NOMO-1 treated with dmso at 0.1 percent for 144 hours (cell line): ENCODE data around the gene NELFB.
"Not testable (repeated sequence)": the region's sequence is repeated elsewhere in the genome, so short reads cannot be mapped to it uniquely, and the experiment has no call there.

ENCODE experiments used
- DNase-seq: peaks from one replicate; lab custom pipeline; 2025; ENCODE audit not compliant: unreplicated experiment; lab: John Stamatoyannopoulos, UW

The NELFB gene

DNA sequence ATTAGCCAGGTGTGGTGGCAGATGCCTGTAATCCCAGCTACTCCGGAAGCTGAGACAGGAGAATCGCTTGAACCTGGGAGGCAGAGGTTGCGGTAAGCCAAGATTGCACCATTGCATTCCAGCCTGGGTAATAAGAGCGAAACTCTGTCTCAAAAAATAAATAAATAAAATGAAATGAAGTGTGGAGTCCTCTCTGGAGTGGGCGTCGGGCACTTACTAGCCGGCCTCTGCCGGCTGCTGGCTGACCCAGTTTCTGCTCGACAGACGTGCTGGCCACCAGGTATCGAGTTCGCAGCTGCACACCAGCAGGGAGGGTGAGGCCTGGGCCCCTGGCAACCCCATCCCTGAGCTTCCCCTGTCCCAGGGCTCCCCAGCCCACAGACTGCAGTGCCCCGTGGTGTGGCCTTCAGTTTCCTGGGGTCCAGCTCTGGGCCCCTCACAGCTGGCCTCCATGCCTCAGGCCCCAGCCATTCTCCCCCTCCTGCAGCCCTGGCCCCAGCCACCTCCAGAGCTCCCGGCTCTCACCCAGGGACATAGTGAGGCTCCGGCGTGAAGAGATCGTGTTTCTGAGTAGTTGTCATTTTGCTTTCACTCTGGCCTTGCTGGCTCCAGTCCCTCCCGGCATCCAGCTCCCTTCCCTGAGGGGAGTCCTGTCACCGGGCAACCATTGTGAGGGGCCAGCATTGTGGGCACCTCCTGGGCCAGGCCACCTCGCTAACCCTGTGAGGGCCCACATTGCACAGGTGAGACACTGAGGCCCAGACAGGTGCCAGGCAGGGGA, 7.8 kb upstream of the NELFB start:
- DNase-seq, result no peak

DNA sequence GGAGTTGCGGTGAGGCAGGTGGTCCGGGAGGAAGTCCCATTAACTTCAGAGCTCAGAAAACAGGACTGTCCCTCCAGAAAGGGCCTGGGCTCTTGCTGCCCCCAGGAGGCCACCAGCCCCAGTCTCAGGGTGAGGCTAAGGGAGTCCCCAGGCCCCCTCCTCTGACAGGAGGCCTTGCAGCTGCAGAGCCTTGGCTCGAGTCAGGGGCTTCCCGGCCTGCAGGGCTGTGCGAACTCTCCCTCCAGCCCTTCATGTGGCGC, 7.3 kb upstream of the NELFB start:
- no peak for DNase-seq

DNA sequence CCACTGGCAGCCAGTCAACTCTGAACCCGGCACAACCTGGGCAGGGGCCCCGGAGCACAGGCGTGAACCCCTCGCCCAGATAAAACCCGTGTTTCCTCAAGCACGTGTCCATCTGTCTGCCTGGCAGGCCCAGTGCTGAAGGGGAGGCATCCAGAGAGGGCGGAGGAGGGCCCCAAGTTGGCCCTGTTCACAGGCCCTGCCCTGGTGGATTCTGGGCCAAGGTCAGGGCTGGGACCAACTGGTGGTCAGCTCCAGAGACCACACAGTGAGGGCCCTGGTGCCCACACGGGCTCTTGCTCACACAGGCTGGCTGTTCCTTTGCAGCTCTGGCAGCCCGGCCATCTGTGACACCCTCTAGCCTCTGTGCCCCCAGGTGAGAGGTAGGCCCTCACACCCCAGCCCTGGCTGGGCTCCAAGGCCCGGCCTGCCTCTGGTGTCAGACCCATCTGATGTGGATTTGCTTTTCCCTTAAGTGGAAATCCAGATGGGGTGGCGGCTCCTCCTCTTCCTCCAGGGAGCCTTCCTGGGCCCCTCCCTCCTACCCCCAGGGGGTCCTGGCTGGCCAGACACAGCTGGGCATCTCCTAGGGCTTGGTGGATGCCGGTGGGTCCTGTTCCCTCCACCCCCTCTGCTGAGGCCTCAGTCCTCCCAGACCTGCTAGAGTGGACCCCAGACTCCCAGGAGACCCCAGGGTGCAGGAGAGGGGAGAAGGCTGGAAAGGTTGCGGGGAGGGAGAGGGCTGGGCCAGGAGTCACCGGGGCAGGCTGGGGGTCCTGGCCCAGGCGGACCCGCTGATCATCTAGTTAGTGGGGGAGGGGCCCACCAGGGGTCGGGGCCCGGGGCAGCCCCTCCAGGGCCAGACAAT, 4.6 kb upstream of the NELFB start:
- DNase-seq, result no peak

DNA sequence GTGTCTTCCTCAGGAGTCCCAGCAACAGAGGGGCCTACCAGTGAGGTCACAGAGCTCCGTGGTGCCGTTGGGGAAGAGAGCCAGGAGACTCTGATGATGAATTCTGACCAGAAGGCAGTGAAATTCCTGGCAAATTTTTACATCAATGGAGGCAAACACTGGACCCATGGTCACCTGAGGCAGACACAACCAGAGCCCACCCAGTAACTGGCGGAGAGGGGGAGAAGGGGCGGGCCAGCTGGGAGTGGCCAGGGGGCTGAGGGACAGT, 4.0 kb upstream of the NELFB start, which contains the start of gene STPG3:
Gene STPG3 (plus strand): TSS at position 93 of the 268 bp plus-strand sequence. CDS start 1 bp downstream, at position 94.
- no peak for DNase-seq

DNA sequence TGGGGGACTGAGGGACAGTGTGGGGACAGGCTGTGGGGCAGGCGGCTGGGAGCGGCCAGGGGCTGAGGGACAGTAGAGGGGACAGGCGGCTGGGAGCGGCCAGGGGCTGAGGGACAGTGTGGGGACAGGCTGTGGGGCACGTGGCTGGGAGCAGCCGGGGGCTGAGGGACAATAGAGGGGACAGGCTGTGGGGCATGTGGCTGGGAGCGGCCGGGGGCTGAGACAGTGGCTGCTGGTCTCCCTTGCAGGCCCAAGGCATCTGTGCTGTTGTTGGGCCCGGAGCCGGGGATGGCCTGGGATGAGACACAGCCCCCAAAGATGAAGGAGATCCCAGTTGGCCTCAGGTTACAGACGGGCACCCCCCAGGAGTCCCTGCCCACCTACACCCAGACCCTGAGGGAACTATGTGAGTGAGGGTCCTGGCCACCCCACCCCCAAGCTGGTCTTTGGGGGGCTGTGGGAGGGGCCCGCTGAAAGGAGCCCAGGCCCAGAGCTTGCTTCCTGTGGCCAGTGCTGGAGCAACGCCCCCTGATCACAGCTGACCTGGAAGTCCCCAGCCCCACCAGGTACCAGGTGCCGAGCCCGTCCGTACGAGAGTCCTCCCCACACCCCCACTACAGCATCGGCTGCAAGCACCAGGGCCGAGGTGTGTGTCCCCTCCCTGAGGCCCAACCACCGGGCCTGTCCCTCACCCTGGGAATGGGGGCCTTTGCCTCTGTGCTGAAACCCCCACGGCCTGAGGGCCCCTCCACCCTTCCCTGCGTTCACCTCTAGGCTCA, 3.4 kb upstream of the NELFB start:
- no peak for DNase-seq

DNA sequence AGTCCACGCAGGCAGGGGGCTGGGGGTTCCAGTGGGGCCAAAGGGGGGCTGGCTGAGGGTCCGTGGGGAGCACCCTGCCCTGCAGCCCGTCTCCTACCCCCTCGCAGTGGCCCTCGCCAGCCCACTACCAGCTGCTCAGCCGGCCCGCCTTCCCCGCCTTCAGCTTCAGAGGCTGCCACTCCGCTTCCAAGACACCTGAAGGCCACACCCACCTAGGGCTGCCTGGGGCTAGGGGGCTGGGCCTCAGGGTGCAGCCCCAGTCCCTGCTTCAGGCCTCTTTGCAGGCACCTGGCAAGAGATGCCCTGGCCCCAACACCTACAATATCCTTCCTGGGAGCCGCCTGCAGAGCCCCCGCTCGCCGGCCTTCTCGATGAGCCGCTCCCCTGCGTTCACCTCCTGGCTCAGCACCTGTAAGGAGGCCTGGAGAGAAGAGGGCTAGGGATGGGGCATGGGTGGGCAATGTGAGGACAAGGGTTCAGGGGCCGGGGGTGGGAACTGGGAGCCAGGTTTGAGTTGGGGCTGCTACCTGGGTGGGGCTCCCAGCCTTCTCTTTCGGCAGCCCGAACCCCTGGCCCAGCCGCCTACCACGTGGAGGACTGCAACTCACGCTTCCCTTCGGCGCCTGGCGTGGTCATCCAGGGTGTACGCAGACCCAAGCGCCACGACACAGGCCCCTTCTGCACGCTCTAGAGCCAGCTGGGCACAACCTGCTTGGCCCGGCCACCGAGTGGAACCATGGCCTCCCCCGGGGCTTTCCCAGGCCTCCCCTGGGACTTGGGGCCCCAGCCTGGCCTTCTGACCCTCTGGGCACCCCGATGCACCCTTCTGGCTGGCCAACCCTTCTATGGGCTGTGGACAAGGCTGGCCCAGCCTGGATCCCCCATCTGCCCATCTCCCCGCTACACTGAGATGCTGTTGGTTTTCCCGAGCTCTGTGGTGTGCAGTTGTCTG, 2.3 kb upstream of the NELFB start:
- DNase-seq, result no peak

DNA sequence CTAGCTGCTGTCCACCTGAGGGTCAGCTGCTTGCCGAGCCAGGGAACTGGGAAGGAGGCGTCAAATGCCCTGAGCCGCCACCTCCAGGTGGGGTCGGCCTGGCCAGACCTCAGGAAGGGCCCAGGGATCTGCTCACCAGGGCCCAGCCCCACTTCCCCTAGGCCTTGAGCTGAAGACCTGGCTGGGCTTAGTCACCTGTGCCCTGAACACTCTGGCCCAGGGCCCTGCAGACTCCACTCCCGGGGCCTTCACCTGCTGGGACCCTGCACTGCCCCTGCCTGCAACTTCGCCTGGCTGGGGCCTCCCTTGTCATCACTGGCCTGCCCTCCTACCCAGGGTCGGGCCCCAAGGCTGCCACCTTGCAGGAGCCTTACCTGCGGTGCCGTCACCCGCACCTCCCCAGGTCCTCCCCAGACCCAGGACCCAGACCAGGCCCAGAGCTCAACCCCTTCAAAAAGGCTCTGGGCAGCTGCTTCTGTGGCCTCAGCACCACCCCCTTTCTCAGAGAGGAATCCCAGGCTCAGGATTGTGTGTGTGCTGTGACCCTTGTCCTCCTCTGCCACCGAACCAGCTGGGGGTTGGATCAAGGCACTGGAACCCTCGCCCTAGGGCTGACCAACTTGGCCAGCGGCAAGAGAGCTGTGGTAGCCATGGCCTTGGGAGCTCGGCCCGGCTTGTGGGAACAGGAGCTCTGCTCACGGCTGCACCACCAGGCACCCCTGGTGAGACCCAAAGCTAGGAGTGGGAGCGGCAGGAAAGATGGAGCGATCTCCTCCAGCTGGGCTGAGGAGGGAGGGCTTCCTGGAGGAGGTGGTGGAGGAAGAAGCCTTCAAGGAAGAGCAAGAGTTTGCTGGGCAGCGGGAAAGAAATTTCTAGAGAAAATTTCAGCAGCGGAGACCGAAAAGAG, 1.2 kb upstream of the NELFB start:
- no peak for DNase-seq

DNA sequence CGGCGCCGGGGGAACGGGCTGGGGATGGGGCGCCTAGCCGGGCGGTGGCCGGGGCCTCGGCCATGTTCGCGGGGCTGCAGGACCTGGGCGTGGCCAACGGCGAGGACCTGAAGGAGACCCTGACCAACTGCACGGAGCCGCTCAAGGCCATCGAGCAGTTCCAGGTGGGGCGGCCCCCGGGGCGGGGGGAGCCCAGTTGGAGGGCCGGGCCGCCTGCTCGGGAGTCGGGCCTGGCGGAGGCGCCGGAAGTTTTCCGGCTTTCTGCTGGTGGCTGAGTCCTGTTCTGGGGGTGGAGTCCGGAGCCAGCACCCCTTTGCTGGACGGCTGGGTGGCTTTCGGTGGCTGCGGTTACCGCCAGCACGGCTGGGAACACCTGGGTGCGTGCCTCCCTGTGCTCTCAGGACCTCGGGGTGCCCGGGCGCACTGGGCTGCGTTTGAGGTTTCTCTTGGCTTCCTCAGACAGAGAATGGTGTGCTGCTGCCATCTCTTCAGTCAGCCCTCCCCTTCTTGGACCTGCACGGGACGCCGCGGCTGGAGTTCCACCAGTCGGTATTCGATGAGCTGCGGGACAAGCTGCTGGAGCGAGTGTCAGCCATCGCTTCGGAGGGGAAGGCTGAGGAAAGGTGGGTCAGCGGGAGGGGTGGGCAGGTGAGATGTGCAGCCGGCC, 454 bp downstream of the NELFB start:
- no peak for DNase-seq

DNA sequence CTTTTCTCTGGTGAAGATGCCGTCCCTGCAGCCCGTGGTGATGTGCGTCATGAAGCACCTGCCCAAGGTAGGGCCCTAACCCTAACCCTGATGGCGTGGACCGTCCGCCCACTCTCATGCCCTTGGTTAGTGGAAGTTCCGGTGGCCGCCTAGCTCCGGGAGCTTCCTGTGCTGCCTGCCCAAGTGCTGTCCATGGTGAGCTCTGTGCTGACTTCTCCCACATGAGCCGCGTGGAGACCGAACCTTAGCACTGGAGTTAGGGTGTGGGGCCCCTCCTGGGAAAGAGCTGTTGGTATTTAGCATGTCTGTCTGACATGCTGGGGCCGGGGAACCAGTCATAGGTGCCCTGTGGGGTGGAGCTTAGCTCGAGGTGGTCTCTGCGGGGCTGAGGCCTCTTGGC, 1.2 kb downstream of the NELFB start:
- DNase-seq, result no peak

DNA sequence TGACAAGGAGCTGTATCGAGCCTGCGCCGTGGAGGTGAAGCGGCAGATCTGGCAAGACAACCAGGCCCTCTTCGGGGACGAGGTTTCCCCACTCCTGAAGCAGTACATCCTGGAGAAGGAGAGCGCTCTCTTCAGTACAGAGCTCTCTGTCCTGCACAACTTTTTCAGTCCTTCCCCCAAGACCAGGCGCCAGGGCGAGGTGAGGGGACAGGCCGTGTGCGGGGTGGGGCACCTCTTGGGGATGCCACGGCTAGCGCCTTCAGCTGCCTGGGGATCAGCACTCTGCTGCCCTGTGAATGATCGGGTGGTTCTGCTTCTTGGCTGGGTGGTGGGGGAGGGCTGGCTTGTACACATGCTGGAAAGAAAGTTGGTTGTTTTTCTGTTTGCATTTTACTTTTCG, 1.7 kb downstream of the NELFB start:
- no peak for DNase-seq

DNA sequence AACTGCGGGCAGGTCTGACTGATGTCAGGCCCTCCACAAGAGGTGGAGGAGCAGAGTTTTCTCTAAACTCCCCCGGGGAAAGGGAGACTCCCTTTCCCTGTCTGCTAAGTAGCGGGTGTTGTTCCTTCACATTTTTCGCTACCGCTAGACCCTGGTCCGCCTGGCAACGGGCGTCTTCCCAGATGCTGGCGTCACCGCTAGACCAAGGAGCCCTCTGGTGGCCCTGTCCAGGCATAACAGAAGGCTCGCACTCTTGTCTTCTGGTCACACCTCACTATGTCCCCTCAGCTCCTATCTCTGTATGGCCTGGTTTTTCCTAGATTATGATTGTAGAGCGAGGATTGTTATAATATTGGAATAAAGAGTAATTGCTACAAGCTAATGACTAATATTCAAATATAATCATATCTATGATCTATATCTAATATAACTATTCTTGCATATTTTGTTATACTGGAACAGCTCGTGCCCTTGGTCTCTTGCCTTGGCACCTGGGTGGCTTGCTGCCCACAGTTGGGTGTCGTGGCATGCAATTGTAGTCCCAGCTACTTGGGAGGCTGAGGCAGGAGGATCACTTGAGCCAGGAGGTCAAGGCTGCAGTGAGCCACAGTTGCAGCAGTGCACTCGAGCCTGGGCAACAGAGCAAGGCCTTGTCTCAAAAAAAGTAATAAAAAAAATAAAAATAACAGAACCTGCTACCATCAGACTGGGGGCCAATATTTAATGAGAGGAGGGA, 7.2 kb downstream of the NELFB start:
- not testable (repeated sequence) for DNase-seq

DNA sequence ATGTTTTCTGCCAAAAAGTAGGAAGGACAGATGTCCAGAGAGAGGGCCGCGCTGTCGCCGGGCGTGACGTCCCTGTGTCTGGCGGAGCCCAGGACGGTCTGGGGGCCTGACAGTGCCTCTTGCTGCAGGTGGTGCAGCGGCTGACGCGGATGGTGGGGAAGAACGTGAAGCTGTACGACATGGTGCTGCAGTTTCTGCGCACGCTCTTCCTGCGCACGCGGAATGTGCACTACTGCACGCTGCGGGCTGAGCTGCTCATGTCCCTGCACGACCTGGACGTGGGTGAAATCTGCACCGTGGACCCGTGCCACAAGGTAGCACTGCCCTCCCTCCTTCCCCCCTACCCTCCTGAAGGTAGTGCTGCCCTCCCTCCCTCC, 7.8 kb downstream of the NELFB start:
- no peak for DNase-seq

DNA sequence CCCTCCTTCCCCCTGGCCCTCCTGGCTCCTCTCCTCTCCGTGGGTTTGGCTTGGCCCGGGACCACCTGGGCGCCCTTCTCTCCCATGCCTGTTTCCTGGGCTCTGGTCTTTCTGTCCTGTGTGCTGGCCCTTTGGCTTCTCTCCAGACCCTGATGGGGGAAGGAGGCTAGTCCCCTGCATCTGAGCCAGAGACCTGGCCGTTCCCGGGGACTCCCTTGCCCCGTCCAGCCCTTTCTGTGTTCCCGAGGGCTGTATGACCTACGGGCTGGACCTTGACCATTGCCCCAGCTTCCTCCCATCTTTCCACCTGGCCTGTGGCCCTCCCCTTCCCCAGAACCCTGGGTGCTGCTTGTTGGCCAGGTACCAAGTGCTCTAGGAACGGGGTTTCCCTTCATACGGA, 8.4 kb downstream of the NELFB start:
- DNase-seq, result no peak

DNA sequence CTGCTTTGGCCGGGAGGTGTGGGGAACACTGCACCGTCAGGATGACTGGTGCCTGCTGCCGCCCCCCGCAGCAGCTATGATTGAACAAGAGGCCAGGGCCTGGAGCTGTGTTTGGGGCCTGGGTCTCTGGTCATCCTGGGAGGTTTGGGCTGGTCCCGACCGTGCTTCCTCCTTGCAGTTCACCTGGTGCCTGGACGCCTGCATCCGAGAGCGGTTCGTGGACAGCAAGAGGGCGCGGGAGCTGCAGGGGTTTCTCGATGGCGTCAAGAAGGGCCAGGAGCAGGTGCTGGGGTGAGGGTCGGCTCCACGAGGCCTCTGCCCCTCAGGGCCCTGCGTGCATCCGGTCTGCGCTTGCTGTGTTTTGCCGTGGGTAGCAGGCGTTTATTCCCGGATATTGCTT, 8.9 kb downstream of the NELFB start:
- DNase-seq, result no peak

DNA sequence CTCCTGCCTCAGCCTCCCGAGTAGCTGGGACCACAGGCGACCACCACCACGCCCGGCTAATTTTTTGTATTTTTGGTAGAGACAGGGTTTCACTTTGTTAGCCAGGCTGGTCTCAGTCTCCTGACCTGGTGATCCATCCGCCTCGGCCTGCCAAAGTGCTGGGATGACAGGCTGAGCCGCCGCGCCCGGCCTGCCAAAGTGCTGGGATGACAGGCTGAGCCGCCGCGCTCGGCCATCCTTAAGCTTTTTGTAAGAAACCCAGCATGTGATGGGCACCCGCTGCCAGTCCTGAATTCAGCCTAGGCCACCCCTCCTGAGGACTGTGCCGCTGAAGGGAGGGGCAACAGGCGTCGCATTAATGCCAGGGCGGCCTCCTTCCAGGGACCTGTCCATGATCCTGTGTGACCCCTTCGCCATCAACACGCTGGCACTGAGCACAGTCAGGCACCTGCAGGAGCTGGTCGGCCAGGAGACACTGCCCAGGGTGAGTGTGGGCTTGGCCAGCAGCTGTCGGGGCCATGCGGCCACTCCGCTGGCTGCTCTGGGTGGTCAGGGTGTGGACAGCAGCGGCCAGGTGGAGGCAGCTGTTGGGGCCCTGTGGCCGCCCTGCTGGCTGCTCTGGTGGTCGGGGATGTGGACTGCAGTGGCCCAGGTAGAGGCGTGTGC, 10.5 kb downstream of the NELFB start:
- no peak for DNase-seq

DNA sequence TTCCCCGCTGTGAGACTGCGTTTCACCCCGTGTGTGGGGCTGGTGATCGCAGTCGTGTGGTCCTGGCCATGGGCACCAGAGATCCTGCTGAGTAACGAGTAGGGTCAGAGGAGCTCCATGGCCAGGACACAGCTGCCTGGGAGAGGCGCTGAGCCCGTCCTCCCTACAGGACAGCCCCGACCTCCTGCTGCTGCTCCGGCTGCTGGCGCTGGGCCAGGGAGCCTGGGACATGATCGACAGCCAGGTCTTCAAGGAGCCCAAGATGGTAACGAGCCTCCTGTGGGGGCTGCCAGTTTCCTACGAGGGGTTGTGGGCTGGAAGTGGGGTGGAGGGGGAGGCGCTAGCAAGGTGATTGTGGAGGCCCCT, 11.0 kb downstream of the NELFB start:
- no peak for DNase-seq

DNA sequence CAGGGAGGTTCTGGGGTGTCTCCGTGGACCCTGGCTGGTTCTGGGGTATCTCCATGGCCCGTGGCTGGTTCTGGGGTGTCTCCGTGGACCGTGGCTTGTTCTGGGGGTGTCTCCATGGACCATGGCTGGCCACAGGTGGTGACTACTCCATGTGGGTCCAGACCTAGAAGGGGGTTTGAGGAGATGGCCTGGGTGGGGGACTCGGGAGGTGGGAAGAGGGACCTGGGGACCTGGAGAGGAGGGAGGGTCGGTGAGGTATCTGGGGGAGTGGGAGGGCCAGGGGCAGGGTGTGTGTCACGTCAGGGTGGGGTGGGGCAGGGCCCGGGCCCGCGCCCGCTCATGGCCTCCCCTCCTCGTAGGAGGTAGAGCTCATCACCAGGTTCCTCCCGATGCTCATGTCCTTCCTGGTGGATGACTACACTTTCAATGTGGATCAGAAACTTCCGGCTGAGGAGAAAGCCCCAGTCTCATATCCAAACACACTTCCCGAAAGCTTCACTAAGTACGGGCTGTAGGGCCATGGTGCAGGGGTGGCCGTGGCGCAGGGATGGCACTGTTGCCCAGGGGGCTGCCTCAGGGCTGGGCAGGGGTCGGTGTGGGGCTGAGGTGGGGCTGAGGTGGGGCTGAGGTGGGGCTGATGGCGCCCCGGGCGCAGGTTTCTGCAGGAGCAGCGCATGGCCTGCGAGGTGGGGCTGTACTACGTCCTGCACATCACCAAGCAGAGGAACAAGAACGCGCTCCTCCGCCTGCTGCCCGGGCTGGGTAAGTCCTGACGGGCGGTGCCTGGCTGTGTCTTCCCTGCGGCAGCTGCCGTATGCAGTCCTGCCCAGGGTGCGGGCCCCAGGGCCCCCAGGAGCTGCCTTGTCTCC, 11.7 kb downstream of the NELFB start:
- no peak for DNase-seq
